OCI-LY7 (cell line): Measurements from ENCODE around the gene BCL11A.

ENCODE experiments used
- CTCF ChIP-seq: fragments of 200-600 bp; sonication (generic); conservative IDR thresholded peaks from 2 replicates; pipeline ENCODE4 v1.5.1; 2014; ENCODE audit warnings: mild to moderate bottlenecking, antibody characterized with exemption, low read length, moderate library complexity, mixed read lengths
- EZH2phosphoT487 ChIP-seq: fragments of 200-600 bp; sonication (generic); IDR thresholded peaks from 2 replicates; pipeline ENCODE4 v1.6.1; 2018; ENCODE audit warnings: low read depth, borderline replicate concordance, mild to moderate bottlenecking, mixed run types, antibody characterized with exemption, low read length, moderate library complexity, mixed read lengths

GRCh38 chr2:60456115-60456770, 97.2 kb downstream of the BCL11A start:
- peak; percentile 61 for TF ChIP-seq CTCF
- no peak for TF ChIP-seq EZH2phosphoT487
